Measurements from ENCODE around the gene SLC6A12. TPM values are rescaled to one million over a fixed set of nuclear protein-coding genes. Genes with fewer than 3 reads are reported as not detected.

Gene SLC6A12
- total RNA-seq, 1 donor from 2014 or later = 0.64 TPM

- TF ChIP-seq, protein P1, sequence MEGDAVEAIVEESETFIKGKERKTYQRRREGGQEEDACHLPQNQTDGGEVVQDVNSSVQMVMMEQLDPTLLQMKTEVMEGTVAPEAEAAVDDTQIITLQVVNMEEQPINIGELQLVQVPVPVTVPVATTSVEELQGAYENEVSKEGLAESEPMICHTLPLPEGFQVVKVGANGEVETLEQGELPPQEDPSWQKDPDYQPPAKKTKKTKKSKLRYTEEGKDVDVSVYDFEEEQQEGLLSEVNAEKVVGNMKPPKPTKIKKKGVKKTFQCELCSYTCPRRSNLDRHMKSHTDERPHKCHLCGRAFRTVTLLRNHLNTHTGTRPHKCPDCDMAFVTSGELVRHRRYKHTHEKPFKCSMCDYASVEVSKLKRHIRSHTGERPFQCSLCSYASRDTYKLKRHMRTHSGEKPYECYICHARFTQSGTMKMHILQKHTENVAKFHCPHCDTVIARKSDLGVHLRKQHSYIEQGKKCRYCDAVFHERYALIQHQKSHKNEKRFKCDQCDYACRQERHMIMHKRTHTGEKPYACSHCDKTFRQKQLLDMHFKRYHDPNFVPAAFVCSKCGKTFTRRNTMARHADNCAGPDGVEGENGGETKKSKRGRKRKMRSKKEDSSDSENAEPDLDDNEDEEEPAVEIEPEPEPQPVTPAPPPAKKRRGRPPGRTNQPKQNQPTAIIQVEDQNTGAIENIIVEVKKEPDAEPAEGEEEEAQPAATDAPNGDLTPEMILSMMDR (IDR thresholded peaks at IDR 0.05; ENCODE audit: partially characterized antibody, unreplicated experiment) = no peak
- H3K4me1 Mint-ChIP-seq (ENCODE audit: low read depth, unreplicated experiment) = peaks cover 40% of the 10 kb centered on the region
- peak overlapping the region; percentile 13 for H3K27ac Mint-ChIP-seq (ENCODE audit: unreplicated experiment)
- H3K4me3 Mint-ChIP-seq (ENCODE audit: unreplicated experiment) = no peak overlapping the region
- peaks cover 18% of the 10 kb centered on the region for H3K27me3 Mint-ChIP-seq (ENCODE audit: unreplicated experiment)
- H3K36me3 Mint-ChIP-seq (ENCODE audit: unreplicated experiment) = peaks cover 8% of the 10 kb centered on the region
- no peak for DNase-seq
- peaks cover 13% of the 10 kb centered on the region for H3K9me3 Mint-ChIP-seq (ENCODE audit: unreplicated experiment)
These were observed 61.5 kb downstream of the SLC6A12 start for GRCh38 chr12:152440-152839.

DNA sequence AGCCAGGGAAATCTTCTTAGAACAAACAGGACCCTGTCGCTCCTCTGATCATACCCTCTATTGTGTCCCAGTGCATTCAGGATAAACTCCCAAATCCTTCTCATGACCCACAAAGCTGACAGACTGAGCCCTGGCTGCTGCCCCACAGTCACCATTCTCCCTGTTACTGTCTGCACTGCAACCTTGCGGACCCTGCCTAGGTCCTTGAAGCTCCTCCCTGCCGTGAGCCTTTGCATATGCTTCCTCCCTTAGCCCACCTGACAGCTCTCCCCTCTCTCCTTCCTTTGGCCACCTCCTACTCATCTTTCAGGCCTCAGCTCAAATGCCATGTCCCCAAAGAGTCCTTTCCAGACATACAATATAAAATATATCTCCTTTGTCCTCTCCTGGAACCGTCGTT lies 62.4 kb downstream of the SLC6A12 start:
- TF ChIP-seq, protein P1 (IDR thresholded peaks at IDR 0.05; ENCODE audit: partially characterized antibody, unreplicated experiment) = no peak
- DNase-seq = no peak
- H3K9me3 Mint-ChIP-seq (ENCODE audit: unreplicated experiment) = peaks cover 12% of the 10 kb centered on the region
- peaks cover 33% of the 10 kb centered on the region for H3K4me1 Mint-ChIP-seq (ENCODE audit: low read depth, unreplicated experiment)
- no peak overlapping the region for H3K4me3 Mint-ChIP-seq (ENCODE audit: unreplicated experiment)
- no peak overlapping the region for H3K27ac Mint-ChIP-seq (ENCODE audit: unreplicated experiment)
- H3K27me3 Mint-ChIP-seq (ENCODE audit: unreplicated experiment) = peaks cover 15% of the 10 kb centered on the region
- peaks cover 8% of the 10 kb centered on the region for H3K36me3 Mint-ChIP-seq (ENCODE audit: unreplicated experiment)

GRCh38 chr12:148676-149416 lies 65.1 kb downstream of the SLC6A12 start:
- DNase-seq = no peak
- TF ChIP-seq, protein P1 (IDR thresholded peaks at IDR 0.05; ENCODE audit: partially characterized antibody, unreplicated experiment) = no peak
- Mint-ChIP-seq H3K9me3 (ENCODE audit: unreplicated experiment) (peaks cover 10% of the 10 kb centered on the region), H3K27ac (ENCODE audit: unreplicated experiment) (no peak overlapping the region), H3K4me3 (ENCODE audit: unreplicated experiment) (no peak overlapping the region), H3K27me3 (ENCODE audit: unreplicated experiment) (peaks cover 15% of the 10 kb centered on the region), H3K4me1 (ENCODE audit: low read depth, unreplicated experiment) (peaks cover 39% of the 10 kb centered on the region), H3K36me3 (ENCODE audit: unreplicated experiment) (peaks cover 8% of the 10 kb centered on the region)

- Mint-ChIP-seq H3K27ac (ENCODE audit: unreplicated experiment) (no peak overlapping the region), H3K27me3 (ENCODE audit: unreplicated experiment) (peaks cover 20% of the 10 kb centered on the region)
- TF ChIP-seq, protein P1 (IDR thresholded peaks at IDR 0.05; ENCODE audit: partially characterized antibody, unreplicated experiment) = no peak
These were observed 66.7 kb downstream of the SLC6A12 start for GRCh38 chr12:147242-147641.

GRCh38 chr12:145369-145960 lies 68.5 kb downstream of the SLC6A12 start:
- TF ChIP-seq, protein P1 (IDR thresholded peaks at IDR 0.05; ENCODE audit: partially characterized antibody, unreplicated experiment) = no peak
- Mint-ChIP-seq H3K27me3 (ENCODE audit: unreplicated experiment) (peaks cover 14% of the 10 kb centered on the region), H3K9me3 (ENCODE audit: unreplicated experiment) (peaks cover 6% of the 10 kb centered on the region), H3K27ac (ENCODE audit: unreplicated experiment) (peak overlapping the region; percentile 5), H3K4me3 (ENCODE audit: unreplicated experiment) (no peak overlapping the region), H3K36me3 (ENCODE audit: unreplicated experiment) (peaks cover 6% of the 10 kb centered on the region), H3K4me1 (ENCODE audit: low read depth, unreplicated experiment) (peaks cover 40% of the 10 kb centered on the region)
- no peak for DNase-seq

More at GRCh38 chr12:147242-147641, 66.7 kb downstream of the SLC6A12 start:
- Mint-ChIP-seq H3K9me3 (ENCODE audit: unreplicated experiment) (peaks cover 9% of the 10 kb centered on the region), H3K4me3 (ENCODE audit: unreplicated experiment) (no peak overlapping the region), H3K4me1 (ENCODE audit: low read depth, unreplicated experiment) (peaks cover 34% of the 10 kb centered on the region), H3K36me3 (ENCODE audit: unreplicated experiment) (peaks cover 8% of the 10 kb centered on the region)
- DNase-seq = no peak

Measured in glutamatergic neuron (in vitro differentiated cells).